ENCODE results near the gene CAMK2A.

The CAMK2A gene

DNA sequence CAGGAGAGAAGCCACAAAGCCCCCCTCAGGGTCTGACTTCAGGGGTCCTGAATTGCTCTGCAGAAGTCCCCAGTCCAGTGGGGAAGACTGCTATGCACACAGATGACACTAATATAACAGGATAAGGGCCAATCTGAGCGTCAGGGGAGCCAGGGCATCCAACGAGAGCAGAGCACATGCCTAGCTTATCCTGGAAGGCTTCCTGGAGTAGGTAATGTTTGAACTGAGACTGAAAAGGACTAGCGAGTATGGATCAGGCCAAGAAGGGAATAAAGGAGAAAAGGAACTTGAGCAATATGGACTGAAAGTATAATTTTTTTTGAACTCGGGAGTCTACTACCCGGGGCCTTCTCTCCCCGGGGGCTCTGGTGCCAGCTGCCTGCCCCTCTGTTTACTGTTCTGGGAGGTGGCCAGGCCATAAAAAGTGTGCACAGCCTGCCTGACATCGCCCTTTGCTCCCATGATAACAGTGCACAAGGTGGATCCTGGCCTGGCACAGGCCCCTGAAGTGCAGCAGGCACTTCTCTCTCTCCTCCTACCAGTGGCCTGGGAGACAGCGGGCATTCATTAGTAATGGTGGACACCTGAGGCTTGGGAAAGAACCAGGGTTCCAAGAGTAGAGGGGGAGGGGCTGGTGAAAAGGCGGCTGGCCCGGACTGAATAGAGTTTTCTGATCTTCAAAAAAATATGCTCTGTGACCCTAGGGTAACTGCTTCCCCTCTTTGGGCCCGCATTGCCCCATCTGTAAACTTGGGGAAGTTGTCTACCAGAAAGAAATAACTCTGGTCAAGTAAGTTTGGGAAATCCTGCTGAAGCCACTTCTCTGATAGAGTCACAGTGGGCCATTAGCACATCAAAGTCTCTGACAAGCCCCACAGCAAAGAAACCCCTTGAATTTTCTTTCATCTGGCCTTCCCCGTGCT, 104.3 kb downstream of the CAMK2A start:
- no peak for DNase-seq (ENCODE audit: low read depth in 2 of 2)

DNA sequence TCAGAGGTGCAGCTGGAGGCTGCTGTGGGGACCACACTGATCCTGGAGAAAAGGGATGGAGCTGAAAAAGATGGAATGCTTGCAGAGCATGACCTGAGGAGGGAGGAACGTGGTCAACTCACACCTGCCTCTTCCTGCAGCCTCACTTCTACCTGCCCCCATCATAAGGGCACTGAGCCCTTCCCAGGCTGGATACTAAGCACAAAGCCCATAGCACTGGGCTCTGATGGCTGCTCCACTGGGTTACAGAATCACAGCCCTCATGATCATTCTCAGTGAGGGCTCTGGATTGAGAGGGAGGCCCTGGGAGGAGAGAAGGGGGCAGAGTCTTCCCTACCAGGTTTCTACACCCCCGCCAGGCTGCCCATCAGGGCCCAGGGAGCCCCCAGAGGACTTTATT, 105.6 kb downstream of the CAMK2A start:
- DNase-seq (ENCODE audit: low read depth in 2 of 2), result no peak

DNA sequence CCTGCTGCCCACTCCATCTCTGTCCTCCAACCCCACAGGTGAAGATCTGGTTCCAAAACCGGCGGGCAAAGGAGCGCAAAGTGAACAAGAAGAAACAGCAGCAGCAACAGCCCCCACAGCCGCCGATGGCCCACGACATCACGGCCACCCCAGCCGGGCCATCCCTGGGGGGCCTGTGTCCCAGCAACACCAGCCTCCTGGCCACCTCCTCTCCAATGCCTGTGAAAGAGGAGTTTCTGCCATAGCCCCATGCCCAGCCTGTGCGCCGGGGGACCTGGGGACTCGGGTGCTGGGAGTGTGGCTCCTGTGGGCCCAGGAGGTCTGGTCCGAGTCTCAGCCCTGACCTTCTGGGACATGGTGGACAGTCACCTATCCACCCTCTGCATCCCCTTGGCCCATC, 106.1 kb downstream of the CAMK2A start:
- DNase-seq (ENCODE audit: low read depth in 2 of 2), result no peak

DNA sequence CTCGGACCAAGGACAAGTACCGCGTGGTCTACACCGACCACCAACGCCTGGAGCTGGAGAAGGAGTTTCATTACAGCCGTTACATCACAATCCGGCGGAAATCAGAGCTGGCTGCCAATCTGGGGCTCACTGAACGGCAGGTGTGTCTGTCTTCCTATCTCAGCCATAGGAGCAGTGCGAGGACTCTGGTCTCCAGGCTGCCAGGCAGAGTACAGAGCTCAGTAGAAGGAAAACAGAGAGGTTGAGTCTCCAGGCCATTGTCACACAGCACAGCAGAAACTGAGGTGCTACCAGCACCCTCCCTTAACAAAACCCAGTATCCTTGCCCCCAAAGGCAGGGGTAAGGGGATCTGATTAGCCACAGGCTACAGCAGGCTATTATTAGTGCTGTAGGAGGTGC, 106.8 kb downstream of the CAMK2A start:
- DNase-seq (ENCODE audit: low read depth in 2 of 2), result no peak

DNA sequence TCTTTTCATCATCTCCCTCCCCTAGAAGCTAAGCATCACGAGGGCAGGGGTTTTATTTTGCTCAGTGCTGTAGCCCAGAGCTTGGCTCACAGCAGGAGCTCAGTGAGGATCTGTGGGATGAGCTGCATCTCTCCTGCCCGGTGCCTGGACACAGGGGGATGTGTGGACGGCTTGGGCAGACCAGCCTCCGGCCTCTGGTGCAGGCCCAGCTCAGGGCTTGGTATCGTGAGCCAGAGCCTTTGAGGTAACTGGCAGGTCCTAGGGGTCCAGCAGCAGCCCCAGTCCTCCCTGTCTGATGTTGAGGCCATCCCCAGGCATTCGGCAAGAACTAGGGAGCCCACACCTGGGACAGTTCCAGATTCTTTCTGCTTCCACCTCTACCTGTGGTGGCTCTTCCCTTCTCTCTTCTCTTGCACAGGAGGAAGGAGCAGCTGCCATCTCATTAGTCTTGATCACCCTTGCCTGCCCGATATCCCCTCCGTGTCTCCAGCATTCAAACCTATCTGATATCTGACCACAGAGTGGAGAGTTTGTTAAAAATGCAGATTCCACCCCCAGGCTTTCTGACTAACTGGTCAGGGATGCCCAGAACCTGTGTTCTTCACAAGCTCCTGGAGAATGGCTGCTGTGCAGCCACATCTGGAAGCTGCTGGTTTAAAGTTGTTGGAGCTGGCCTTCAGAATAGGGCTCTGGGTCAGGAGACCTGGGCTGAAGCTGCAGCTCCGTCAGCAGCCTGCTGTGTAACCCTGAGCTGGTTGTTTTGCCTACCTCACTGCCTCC, 107.6 kb downstream of the CAMK2A start:
- DNase-seq (ENCODE audit: low read depth in 2 of 2), result no peak

DNA sequence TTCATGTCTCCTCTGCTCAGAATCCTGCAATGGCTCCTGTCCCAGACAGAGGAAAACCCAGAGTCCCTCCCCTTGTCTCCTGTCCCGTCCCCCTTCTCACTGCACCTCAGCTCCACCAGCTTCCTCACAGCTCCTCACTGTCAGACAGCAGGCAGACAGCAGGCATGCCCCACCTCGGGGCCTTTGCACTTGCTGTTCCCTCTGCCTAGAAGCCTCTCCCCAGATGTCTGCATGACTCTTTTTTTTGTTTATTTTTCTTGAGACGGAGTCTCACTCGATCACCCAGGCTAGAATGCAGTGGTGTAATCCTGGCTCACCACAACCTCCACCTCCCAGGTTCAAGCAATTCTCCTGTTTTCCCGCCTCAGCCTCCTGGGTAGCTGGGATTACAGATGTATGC, 108.5 kb downstream of the CAMK2A start:
- DNase-seq (ENCODE audit: low read depth in 2 of 2), result no peak

DNA sequence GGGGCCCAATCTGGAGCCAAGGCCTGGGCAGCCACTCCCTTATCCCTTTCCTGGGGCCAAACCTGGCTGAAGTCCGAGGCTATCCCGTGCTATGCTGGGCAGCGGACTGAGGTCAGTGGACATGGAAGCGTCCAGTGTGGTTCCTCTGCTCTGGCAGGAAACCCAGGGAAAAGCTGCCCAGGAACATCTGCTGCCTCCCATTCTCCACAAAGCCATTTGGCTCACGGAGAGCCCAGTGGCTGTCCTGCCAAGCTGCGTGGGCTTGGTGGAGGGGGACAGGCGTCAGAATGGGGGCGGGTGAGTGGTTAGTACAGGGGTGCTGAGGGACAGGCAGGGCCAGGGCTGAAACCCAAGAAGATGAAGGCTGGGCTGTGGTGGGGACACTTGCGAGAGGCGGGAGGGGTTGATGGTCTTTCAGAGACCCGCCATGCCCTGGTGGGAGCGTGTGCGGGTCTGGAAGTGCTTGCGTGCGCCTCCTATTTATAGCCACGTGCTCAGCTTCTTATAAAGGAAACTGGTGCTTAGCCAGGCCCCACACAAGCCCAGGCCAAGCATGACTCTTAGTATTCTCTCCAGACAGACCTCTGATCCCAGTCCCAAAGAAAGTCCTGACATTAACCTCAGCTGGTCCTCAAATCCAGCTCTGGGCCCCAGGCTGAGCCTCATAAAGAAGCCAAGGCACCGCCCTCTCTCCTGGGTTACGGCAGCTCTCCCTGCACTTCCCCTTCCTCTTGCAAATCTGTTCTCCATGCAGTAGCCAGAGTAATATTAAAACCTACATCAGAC, 109.1 kb downstream of the CAMK2A start:
- DNase-seq (ENCODE audit: low read depth in 2 of 2), result no peak

DNA sequence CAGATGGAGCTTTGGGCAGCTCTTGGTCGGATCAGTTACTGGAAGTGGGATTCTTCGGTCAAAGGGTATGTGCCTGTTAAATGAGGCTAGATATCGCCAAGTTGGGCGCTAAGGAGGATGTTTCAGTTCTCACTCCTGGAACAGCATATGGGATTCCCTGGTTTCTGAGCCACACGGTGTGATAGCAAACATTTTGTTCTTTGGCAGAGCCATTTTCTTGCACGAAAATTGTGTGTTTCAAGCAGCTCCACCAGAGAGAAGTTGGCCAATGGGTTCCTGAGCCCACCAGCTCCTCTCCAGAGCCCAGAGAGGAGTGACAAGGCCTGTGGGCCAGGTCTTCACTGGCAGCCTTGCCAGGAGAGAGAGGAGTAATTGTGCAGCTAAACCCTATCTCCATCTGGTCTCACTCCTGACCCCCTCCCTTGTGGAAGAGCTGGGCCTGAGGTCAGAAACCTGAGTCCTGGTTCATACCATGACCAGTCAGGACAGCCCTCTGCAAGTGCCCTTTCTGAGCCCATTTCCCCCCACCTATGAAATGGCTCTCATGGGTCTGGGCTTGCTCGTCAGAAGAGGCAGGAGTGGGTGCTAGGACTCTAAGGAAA, 110.5 kb downstream of the CAMK2A start:
- DNase-seq (ENCODE audit: low read depth in 2 of 2), result no peak

DNA sequence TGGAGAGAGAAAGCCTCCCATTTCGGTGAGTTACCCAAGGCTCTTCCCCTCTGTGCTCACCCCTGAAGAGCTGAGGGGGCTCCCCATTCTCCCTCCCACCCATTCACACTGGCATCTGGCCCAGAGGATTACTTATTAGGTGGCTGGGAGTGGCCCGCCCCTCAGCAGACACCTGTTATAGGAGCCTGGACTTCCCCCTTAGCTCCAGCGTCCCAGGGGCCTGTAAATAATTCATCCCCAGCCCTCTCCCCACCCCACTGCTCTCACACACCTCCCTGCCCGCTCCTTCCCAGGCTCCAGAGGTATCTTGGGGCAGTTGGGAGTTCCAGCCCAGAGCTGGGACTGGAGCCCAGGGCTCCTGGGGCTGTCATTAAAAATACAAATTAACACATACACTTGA, 111.3 kb downstream of the CAMK2A start:
- no peak for DNase-seq (ENCODE audit: low read depth in 2 of 2)

DNA sequence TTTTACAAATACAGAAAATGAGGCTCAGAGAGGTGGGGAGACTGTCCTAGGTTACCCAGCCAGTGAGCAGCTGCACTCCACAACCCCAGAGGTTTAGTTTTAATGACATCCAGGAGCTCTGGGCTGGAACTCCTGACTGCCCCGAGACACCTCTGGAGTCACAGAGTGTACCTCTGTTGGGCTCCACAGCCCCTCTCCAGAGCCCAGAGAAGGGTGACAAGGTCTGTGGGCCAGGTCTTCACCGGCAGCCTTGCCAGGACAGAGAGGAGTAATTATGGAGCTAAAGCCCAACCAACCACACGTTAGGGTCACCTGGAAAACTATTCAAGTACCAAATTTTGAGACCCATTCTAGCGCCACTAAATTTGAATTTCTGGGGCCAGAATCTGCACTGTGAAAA, 111.9 kb downstream of the CAMK2A start:
- DNase-seq (ENCODE audit: low read depth in 2 of 2), result no peak

DNA sequence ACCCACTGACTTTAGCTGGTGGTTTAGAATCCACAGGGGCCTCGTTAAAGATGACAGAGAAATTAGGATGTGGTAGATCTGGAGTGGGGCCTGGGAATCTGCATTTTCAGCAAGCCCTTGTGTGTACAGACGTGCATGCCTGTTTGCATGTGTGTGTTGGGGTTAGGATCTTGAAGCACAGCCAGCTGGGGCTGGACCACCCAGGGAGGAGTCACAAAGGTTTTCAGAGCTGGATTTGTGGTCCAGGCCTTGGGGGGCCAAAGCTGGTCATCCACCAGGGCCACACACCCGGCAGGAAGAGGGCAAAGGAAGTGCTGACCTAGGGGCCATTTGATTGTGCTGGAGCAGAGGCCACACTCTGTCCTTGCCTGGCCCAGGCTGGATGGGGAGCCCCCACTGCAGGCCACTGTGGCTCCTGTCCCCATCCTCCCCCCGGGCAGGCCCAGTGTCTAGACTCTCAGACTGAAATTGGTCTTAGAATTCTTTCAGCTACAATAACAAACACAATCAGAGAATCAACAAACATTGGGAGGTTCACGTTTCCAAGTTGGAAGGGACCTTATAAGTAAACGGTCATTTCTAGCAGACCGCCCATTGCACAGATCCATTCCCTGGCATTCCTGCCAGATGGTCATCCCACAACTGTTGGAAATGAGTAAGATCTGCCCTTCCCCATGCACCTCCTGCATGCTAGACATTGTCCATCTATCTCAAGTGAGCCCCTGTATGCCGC, 112.7 kb downstream of the CAMK2A start:
- no peak for DNase-seq (ENCODE audit: low read depth in 2 of 2)

DNA sequence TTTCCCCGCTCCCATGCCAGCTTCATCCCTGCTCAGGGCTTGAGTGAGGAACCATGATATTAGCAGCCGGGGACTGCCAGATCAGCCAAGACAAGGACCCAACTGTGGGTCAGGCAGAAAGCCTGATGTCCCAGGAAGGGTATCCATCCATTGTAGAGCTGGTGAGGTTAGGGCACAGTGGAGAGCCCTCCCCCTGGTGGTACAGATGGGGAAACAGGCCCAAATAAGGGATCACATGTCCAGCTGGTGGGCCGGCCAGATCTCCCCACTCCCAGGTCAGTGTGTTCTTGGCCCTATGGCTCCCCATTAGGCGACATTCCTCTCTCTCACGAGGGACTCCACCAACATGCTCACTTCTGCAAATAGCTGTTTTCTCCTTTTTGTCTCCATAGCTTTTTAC, 114.0 kb downstream of the CAMK2A start:
- no peak for DNase-seq (ENCODE audit: low read depth in 2 of 2)

DNA sequence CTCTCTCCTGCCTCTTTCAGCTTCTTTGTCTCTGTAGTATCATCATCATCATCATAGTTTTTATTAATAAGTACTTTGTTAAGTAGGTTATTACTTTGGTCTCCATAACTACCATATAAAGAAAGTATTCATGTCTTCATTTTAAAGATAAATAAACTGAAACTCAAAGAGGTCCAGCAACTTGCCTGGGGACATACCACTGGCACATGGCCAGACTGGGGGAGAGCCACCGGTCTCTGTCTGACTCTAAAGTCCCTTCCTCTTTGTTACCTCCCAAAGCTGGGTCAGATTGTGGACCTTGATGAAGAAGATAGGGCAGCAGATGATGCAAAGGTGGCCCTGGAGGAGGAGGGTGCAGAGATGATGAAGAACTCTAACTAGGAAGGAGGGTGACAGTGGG, 114.5 kb downstream of the CAMK2A start:
- DNase-seq (ENCODE audit: low read depth in 2 of 2), result no peak

DNA sequence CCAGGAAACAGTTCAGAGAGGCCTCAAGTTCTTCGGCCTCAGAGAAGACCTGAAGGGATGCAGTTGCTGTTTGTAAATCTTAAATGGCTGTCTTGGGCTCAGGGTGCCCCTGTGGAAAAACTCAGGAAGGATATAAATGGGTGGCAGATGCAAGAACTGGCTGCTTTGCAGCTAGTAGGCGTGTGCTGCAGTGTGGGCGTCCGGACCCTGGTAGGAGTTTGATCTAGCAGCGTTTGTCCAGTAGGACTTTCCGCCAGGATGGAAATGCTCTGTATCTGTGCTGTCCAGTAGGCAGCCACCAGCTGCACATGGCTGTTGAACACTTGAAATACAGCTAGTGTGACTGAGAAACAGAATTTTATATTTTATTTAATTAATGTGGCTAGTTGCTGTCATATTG, 115.3 kb downstream of the CAMK2A start:
- DNase-seq (ENCODE audit: low read depth in 2 of 2), result no peak

DNA sequence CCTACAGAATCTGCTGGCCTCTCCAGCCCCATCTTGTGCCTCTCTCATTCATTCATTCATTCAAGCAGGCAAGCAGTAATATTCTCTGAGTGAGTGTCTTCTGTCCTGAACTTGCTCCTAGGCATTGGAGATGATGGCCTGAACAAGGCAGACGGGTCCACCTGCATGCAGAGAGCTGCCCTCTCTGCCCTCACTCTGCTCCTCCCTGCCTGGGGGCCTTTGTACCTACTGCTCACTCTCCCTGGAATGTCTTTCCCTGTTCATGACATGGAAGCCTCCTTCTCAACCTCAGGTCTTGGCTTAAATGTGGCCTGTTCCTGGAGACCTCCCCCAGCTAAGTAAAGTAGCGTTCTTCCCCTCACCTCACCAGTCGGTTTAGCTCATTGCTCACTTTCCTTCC, 116.4 kb downstream of the CAMK2A start:
- no peak for DNase-seq (ENCODE audit: low read depth in 2 of 2)

DNA sequence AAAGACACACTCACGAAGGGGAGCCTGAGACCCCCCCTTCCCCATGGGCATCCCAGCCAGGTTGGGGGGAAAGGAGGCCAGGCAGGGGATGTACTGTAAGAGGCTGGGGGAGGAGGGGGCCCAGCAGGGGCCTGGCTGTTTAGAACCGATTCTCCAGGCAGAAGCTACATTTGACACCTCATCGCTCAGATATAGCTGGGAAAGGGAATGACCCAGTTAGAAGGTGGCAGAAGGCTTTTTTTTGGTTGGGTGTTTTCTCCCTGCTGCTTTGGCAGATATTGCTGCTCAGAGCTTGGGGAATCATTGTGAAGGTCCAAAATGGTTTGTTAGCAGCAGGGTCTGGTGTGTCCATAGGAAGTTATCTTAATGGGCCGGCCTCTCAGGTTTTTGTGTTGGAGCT, 117.0 kb downstream of the CAMK2A start:
- no peak for DNase-seq (ENCODE audit: low read depth in 2 of 2)

DNA sequence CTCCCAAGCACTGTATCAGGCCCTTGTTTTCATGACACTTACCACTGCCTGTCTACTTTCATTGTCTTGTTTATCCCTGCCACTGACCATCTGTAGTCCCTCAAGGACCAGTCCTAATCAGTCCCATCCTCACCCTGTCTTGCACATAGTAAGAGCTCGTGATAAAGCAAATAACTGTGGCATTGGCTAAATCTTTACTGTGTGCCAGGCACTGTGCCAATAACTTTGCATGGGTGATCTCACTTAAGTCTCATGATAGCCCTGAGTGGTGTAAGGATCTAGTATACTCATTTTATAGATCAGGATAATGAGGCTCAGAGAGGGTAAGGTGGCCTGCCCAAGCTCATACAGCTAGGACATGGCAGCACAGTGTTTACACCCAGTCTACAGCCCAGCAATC, 117.4 kb downstream of the CAMK2A start:
- DNase-seq (ENCODE audit: low read depth in 2 of 2), result no peak
